NCI-H2196 (cell line): Measurements from ENCODE around the gene C19orf53.
A peak's percentile ranks its signal among the peaks of the same experiment; 100 is the strongest.
"Not testable (repeated sequence)": the region's sequence is repeated elsewhere in the genome, so short reads cannot be mapped to it uniquely, and the experiment has no call there.

ENCODE experiments used
- DNase-seq: peaks from one replicate; lab custom pipeline; 2025; ENCODE audit not compliant: unreplicated experiment; lab: John Stamatoyannopoulos, UW

Gene C19orf53

GRCh38 chr19:13774217-13775191, at the start of gene C19orf53:
Gene C19orf53, plus strand, starts transcription at chr19:13774456. Its CDS starts 22 bp downstream, at chr19:13774478.
- peak; percentile 89 for DNase-seq

- DNase-seq = no peak
These were observed 47.9 kb upstream of the C19orf53 start for GRCh38 chr19:13726323-13726722.

GRCh38 chr19:13727798-13728197, 46.5 kb upstream of the C19orf53 start:
- no peak for DNase-seq

GRCh38 chr19:13729859-13730258, 44.4 kb upstream of the C19orf53 start:
- DNase-seq = no peak

GRCh38 chr19:13731147-13731964, 42.9 kb upstream of the C19orf53 start:
- peak; percentile 95 for DNase-seq

GRCh38 chr19:13732337-13732736, 41.9 kb upstream of the C19orf53 start:
- DNase-seq = no peak

GRCh38 chr19:13734751-13735150, 39.5 kb upstream of the C19orf53 start:
- no peak for DNase-seq

- no peak for DNase-seq
These were observed 36.2 kb upstream of the C19orf53 start for GRCh38 chr19:13738073-13738472.

GRCh38 chr19:13741893-13742292, 32.4 kb upstream of the C19orf53 start:
- no peak for DNase-seq

GRCh38 chr19:13742756-13743155, 31.5 kb upstream of the C19orf53 start:
- DNase-seq = no peak

GRCh38 chr19:13744174-13744573, 30.1 kb upstream of the C19orf53 start:
- no peak for DNase-seq

GRCh38 chr19:13747098-13747453, 27.2 kb upstream of the C19orf53 start:
- no peak for DNase-seq

GRCh38 chr19:13748169-13748828, 26.0 kb upstream of the C19orf53 start:
- DNase-seq = no peak

- no peak for DNase-seq
These were observed 22.8 kb upstream of the C19orf53 start for GRCh38 chr19:13751436-13751835.

- DNase-seq = not testable (repeated sequence)
These were observed 20.6 kb upstream of the C19orf53 start for GRCh38 chr19:13753622-13754021.

- no peak for DNase-seq
These were observed 18.0 kb upstream of the C19orf53 start for GRCh38 chr19:13756210-13756609.

GRCh38 chr19:13757805-13758772, 16.2 kb upstream of the C19orf53 start:
- DNase-seq = no peak

- DNase-seq = no peak
These were observed 15.5 kb upstream of the C19orf53 start for GRCh38 chr19:13758795-13759194.

- no peak for DNase-seq
These were observed 12.8 kb upstream of the C19orf53 start for GRCh38 chr19:13761423-13761822.

- DNase-seq = no peak
These were observed 11.5 kb upstream of the C19orf53 start for GRCh38 chr19:13762635-13763235.
